ENCODE data around the gene FXYD2. TPM values are rescaled to one million over a fixed set of nuclear protein-coding genes. Genes with fewer than 3 reads are reported as not detected.

Gene FXYD2
- total RNA-seq, 4 donors from 2014 or later = 0.19 to 0.95 TPM; not detected in 2

- Histone ChIP-seq H3K4me3 (no peak overlapping the region), H3K9me3 (no peaks in the 10 kb centered on the region), H3K36me3 (no peaks in the 10 kb centered on the region), H3K4me1 (peaks cover 8 to 40% (median 18%) of the 10 kb centered on the region in 3 donors), H3K27ac (no peak overlapping the region), H3K27me3 (peaks cover 0 to 69% (median 0%) of the 10 kb centered on the region in 4 donors)
- intact Hi-C loops (cut with DNase I) = no loop called here
- WGBS, 2 donors = 45 to 62% methylated on average over 3 to 5 of the region's 7 CpGs
- no peak for TF ChIP-seq POLR2A (IDR thresholded peaks at IDR 0.05)
- TF ChIP-seq CTCF (IDR thresholded peaks at IDR 0.05) = no peak
- DNase-seq = no peak
These were observed 8.9 kb upstream of the FXYD2 start for GRCh38 chr11:117833401-117833891.

GRCh38 chr11:117832511-117832910 lies 8.0 kb upstream of the FXYD2 start:
- DNase-seq = no peak
- intact Hi-C loops (cut with DNase I) = no loop called here
- no peaks in the 10 kb centered on the region for H3K9me3 ChIP-seq
- H3K4me3 ChIP-seq = no peak overlapping the region
- H3K4me1 ChIP-seq = peaks cover 8 to 48% (median 25%) of the 10 kb centered on the region in 3 donors
- TF ChIP-seq CTCF (IDR thresholded peaks at IDR 0.05) (no peak), POLR2A (IDR thresholded peaks at IDR 0.05) (no peak)
- H3K27ac ChIP-seq = no peak overlapping the region
- WGBS, 2 donors = 90 to 94% methylated on average over 7 of the region's 8 CpGs
- H3K27me3 ChIP-seq = peaks cover 0 to 70% (median 0%) of the 10 kb centered on the region in 4 donors
- H3K36me3 ChIP-seq = no peaks in the 10 kb centered on the region

GRCh38 chr11:117831661-117832415 lies 7.3 kb upstream of the FXYD2 start:
- Histone ChIP-seq H3K36me3 (no peaks in the 10 kb centered on the region), H3K27ac (no peak overlapping the region), H3K9me3 (no peaks in the 10 kb centered on the region), H3K4me1 (peaks cover 8 to 48% (median 25%) of the 10 kb centered on the region in 3 donors), H3K4me3 (no peak overlapping the region), H3K27me3 (peaks cover 0 to 67% (median 0%) of the 10 kb centered on the region in 4 donors)
- 33 to 83% methylated on average over 1 to 6 of the region's 7 CpGs for WGBS, 2 donors
- intact Hi-C loops (cut with DNase I) = no loop called here
- TF ChIP-seq POLR2A (IDR thresholded peaks at IDR 0.05) (no peak), CTCF (IDR thresholded peaks at IDR 0.05) (no peak)
- DNase-seq = no peak

GRCh38 chr11:117830674-117831351 lies 6.3 kb upstream of the FXYD2 start:
- H3K27me3 ChIP-seq = peaks cover 0 to 61% (median 0%) of the 10 kb centered on the region in 4 donors
- DNase-seq = no peak
- intact Hi-C loops (cut with DNase I) = no loop called here
- H3K27ac ChIP-seq = no peak overlapping the region
- TF ChIP-seq CTCF (IDR thresholded peaks at IDR 0.05) = no peak
- no peak for TF ChIP-seq POLR2A (IDR thresholded peaks at IDR 0.05)
- H3K4me1 ChIP-seq = peaks cover 8 to 48% (median 25%) of the 10 kb centered on the region in 3 donors
- 48 to 49% methylated on average over 5 of the region's 6 CpGs for WGBS, 2 donors
- H3K4me3 ChIP-seq = no peak overlapping the region
- no peaks in the 10 kb centered on the region for H3K9me3 ChIP-seq
- no peaks in the 10 kb centered on the region for H3K36me3 ChIP-seq

GRCh38 chr11:117830072-117830471 lies 5.5 kb upstream of the FXYD2 start:
- H3K4me3 ChIP-seq = no peak overlapping the region
- no peaks in the 10 kb centered on the region for H3K36me3 ChIP-seq
- WGBS, 2 donors = 75 to 79% methylated on average over 8 to 13 of the region's 14 CpGs
- peaks cover 0 to 67% (median 0%) of the 10 kb centered on the region in 4 donors for H3K27me3 ChIP-seq
- H3K4me1 ChIP-seq = peaks cover 8 to 55% (median 29%) of the 10 kb centered on the region in 3 donors
- H3K27ac ChIP-seq = no peak overlapping the region
- no peak for DNase-seq
- intact Hi-C loops (cut with DNase I) = no loop called here
- no peak for TF ChIP-seq POLR2A (IDR thresholded peaks at IDR 0.05)
- TF ChIP-seq CTCF (IDR thresholded peaks at IDR 0.05) = no peak
- no peaks in the 10 kb centered on the region for H3K9me3 ChIP-seq
